Right cardiac atrium (tissue), 5 donors: ENCODE measurements around the gene SLC16A7. TPM values are rescaled to one million over a fixed set of nuclear protein-coding genes. Genes with fewer than 3 reads are reported as not detected.

Source experiments
- ATAC-seq, 2 donors: fragments of 200-7000 bp; cut with Tn5 transposase; one replicate each; pipeline versions ENCODE4 v1.8.0 to v1.9.1; 2020; ENCODE audit warnings: moderate library complexity in 2 of 2, mild to moderate bottlenecking in 1 of 2
- DNase-seq, 3 donors: peaks; one replicate each; pipeline ENCODE4 v3.0.0-alpha.2; 2020
- H3K27ac ChIP-seq: one replicate; pipeline ENCODE4 v1.5.1; 2013; ENCODE audit warnings: mild to moderate bottlenecking, low read length, control low read depth, moderate library complexity
- H3K27me3 ChIP-seq: one replicate; pipeline ENCODE4 v1.6.1; 2013; ENCODE audit not compliant: control insufficient read depth, insufficient read depth
- H3K4me1 ChIP-seq: one replicate; pipeline ENCODE4 v1.6.1; 2013; ENCODE audit warnings: low read length; ENCODE audit not compliant: control insufficient read depth, insufficient read depth
- H3K4me3 ChIP-seq: one replicate; pipeline ENCODE4 v1.5.1; 2013; ENCODE audit warnings: low read length, control low read depth
- H3K9me3 ChIP-seq: one replicate; pipeline ENCODE4 v1.6.1; 2013; ENCODE audit warnings: low read length; ENCODE audit not compliant: control insufficient read depth
- WGBS: extraction: QIAGEN DNeasy Blood & Tissue Kit; methylation state at CpG from one replicate; pipeline ENCODE4 v1.1.7; 2013; 5-methylcytosine and 5-hydroxymethylcytosine counted together
- intact Hi-C, 4 donors: fragments of 100-400 bp; cut with DNase I; formaldehyde crosslinking; loops; one replicate each; pipeline versions ENCODE4 v1.11.0 to v1.14.0; 2022 to 2023
- polyA plus RNA-seq: library from polyadenylated mRNA; stranded (reverse); fragments of 200-250 nt; gene quantifications from one replicate; pipeline ENCODE4 v1.2.3, GENCODE V29; 2013
- total RNA-seq, 4 donors: library from RNA; stranded (reverse); fragmentation: NEBNext Ultra II Directional; extraction: Animal tissue kit (Norgen Biotek cat#: 25700); gene quantifications; one replicate each; pipeline ENCODE4 v1.2.1, GENCODE V29; 2021
- donor health status: healthy with polysubstance abuse.
- donor health status: DM: no; HTN: yes; CAD: no.
- donor health status: DM: no; HTN: no; CAD: no.
- donor health status: DM: no; HTN: yes; CAD: no; lungs with severe emphysema.
- donor health status: DM: yes; HTN: yes; CAD: no.

Gene SLC16A7
- total and polyA plus RNA-seq, 5 donors, result 13.1 to 109 (median 81.0) TPM

DNA sequence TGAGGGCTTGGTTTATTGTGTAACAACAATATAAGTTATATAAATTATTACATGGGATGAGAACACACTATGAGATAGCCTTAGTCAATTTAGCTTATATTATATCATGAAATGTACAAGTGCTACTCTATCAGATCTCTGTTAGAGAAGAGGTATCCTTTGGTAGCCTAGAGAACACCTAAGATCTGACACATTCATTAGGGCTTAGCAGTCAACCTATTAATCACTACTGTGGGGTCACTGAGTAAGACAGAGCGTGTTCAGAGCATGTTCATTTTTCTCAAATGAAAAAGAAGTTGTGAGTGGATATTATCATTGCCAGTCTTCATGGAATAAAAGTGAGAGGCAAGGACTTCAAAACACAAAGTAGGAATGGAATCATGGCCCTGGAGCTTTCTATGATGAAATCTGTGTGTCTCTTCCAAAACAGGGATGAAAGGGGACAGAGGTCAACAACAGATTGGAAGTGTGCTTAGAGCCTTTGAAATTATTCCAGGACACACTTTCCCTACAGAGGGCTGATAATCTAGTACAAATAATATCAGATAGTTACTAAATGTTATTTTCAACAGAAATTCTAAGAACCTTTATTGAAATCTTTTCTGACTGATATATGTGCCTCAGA, 114.3 kb downstream of the SLC16A7 start:
- ATAC-seq (no peak), DNase-seq (no peak)
- 46% methylated on average over 1 of the region's 1 CpG for whole genome bisulfite sequencing
- Histone ChIP-seq H3K27ac (no peak overlapping the region), H3K27me3 (no peaks in the 10 kb centered on the region), H3K4me1 (peaks cover 1% of the 10 kb centered on the region), H3K4me3 (no peak overlapping the region), H3K9me3 (no peaks in the 10 kb centered on the region)
- intact Hi-C loops, result no loop called here

DNA sequence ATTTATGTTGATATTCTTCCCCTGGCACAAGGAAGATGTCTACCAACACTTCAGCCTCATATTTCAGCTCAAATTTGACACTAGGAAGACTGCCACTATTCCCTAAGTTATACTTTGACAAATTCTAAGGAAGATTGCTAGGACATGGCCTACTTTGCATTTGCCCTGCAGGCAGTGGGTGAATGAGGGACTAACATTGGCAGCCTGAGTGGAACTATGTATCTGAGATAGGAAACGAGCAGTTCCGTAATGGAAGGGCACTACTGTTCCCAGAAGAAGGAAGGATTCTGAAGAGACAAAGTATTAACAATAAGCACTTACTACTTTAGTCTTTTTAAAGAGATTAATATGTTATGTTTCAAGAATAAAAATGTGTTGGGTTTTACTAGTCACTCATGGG, 115.1 kb downstream of the SLC16A7 start:
- no peaks in the 10 kb centered on the region for H3K9me3 ChIP-seq
- 71% methylated on average over 2 of the region's 2 CpGs for WGBS
- H3K4me1 ChIP-seq, result peaks cover 1% of the 10 kb centered on the region
- DNase-seq (no peak), ATAC-seq (no peak)
- intact Hi-C loops, result no loop called here
- no peak overlapping the region for H3K27ac ChIP-seq
- no peaks in the 10 kb centered on the region for H3K27me3 ChIP-seq
- H3K4me3 ChIP-seq, result no peak overlapping the region

DNA sequence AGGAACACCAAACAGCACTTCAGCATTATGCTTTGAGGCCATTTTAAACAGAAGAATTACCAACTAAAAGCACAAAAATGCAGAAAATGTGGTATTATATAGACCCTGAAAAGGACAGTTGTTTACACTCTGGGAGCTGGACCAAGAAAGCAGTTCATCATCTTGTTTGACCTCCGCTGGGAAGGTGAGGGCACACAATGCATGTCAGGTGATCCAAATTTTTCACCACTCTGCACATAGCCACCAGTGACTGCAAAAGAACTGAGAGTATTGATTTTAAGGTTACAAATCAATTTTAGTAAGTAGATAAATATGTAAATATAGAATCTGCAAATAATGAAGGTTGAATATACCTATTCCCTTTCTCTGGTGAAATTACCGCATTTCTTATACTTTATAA, 119.6 kb downstream of the SLC16A7 start:
- no peak for DNase-seq
- Histone ChIP-seq H3K27ac (no peak overlapping the region), H3K9me3 (no peaks in the 10 kb centered on the region), H3K4me1 (no peaks in the 10 kb centered on the region), H3K4me3 (no peak overlapping the region), H3K27me3 (no peaks in the 10 kb centered on the region)
- ATAC-seq, result no peak
- intact Hi-C loops, result no loop called here
- WGBS, result 97% methylated on average over 2 of the region's 2 CpGs

DNA sequence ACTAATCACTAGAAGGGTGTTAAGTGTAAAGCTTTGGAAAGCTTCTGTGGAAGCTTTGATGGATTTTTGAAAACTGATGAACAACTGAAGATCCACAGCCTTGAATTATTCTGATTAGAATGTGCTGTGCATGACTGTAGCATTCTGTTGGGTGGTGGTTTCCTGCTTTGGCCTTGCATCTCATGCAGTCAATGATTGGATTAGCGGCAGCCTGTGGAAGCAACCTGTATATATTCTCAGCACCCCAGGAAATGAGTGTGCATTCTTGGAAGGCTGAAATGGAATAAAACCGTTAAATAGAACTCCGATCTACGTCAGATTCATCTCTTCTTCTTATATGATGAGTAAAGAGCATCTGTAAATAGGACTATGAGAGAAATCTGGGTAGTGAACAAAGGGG, 120.2 kb downstream of the SLC16A7 start:
- no peaks in the 10 kb centered on the region for H3K4me1 ChIP-seq
- ATAC-seq, result no peak

DNA sequence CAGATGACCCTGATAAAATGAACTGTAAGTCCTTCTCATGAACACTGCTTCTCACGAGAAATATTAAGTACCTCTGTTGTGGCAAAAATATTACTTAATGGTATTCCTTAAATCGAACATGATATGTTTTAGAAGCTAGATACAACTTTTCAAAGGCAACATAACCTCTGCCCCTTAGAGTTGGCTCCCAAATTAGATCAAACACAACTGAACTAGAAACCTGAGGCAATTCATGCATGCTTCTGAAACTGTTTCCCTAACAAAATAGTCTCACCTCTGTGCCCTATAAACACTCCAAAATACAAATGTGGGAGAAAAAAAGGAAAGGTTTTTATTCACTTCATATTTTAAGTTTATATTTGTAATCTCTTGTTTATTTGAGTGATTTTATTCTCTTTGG, 121.6 kb downstream of the SLC16A7 start:
- Histone ChIP-seq H3K4me3 (no peak overlapping the region), H3K4me1 (no peaks in the 10 kb centered on the region), H3K9me3 (no peaks in the 10 kb centered on the region), H3K27me3 (no peaks in the 10 kb centered on the region), H3K27ac (no peak overlapping the region)
- WGBS, result 54% methylated on average over 2 of the region's 2 CpGs
- intact Hi-C loops, result no loop called here
- no peak for ATAC-seq
- DNase-seq, result no peak

More for the DNA sequence above, 120.2 kb downstream of the SLC16A7 start:
- Histone ChIP-seq H3K4me3 (no peak overlapping the region), H3K27ac (no peak overlapping the region), H3K27me3 (no peaks in the 10 kb centered on the region), H3K9me3 (no peaks in the 10 kb centered on the region)
- 92% methylated on average over 4 of the region's 4 CpGs for WGBS
- DNase-seq, result no peak
- intact Hi-C loops, result no loop called here

DNA sequence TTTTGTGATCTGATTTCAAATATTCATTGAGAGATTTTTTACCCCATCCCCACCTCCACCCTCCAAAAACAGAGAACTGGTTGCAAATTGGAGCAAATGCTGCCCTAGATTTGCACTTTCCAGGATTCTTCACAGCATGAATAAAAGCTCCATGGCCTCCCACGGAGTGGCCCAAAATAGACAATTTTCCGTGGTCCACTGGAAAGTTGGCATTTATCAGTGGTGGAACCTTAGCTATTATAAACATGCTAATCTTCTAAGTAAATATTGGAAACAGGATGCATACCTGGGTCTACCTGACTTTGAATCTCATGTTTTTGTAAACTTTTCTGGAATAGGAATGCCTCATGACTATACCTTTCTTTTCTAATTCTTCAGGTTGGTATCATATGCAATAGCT, 123.9 kb downstream of the SLC16A7 start:
- ATAC-seq, result no peak

DNA sequence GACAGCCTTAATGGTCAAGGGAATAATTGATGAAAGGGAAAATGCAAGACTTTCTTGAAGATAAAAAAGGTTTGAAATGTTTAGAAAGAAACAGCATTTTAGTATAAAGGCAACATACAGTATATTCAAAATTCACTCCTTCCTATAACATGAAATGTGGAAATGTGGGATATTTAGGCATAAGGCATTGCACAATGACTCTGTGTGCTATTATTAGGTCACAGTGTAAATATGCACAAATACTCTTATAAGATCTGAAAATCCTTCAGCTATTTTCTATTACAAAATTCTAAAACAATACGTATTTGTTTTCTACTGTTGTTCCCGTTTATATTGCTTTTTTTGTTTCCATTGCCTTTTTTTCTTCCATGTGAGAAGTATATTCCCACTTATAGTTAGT, 127.7 kb downstream of the SLC16A7 start:
- Histone ChIP-seq H3K4me3 (no peak overlapping the region), H3K27ac (no peak overlapping the region), H3K27me3 (no peaks in the 10 kb centered on the region), H3K9me3 (no peaks in the 10 kb centered on the region), H3K4me1 (no peaks in the 10 kb centered on the region)
- DNase-seq (no peak), ATAC-seq (no peak)
- 89% methylated on average over 2 of the region's 2 CpGs for WGBS
- intact Hi-C loops, result no loop called here

More for the DNA sequence above, 123.9 kb downstream of the SLC16A7 start:
- WGBS, result 51% methylated on average over 2 of the region's 2 CpGs
- intact Hi-C loops, result no loop called here
- no peak overlapping the region for H3K4me3 ChIP-seq
- H3K9me3 ChIP-seq, result no peaks in the 10 kb centered on the region
- H3K4me1 ChIP-seq, result no peaks in the 10 kb centered on the region
- no peak overlapping the region for H3K27ac ChIP-seq
- no peaks in the 10 kb centered on the region for H3K27me3 ChIP-seq
- no peak for DNase-seq

GRCh38 chr12:59724011-59724695, 128.3 kb downstream of the SLC16A7 start:
- intact Hi-C loops, result no loop called here
- Histone ChIP-seq H3K4me3 (no peak overlapping the region), H3K27ac (no peak overlapping the region), H3K4me1 (no peaks in the 10 kb centered on the region), H3K9me3 (no peaks in the 10 kb centered on the region), H3K27me3 (no peaks in the 10 kb centered on the region)
- WGBS, result 94% methylated on average over 2 of the region's 2 CpGs
- ATAC-seq, result no peak
- no peak for DNase-seq

DNA sequence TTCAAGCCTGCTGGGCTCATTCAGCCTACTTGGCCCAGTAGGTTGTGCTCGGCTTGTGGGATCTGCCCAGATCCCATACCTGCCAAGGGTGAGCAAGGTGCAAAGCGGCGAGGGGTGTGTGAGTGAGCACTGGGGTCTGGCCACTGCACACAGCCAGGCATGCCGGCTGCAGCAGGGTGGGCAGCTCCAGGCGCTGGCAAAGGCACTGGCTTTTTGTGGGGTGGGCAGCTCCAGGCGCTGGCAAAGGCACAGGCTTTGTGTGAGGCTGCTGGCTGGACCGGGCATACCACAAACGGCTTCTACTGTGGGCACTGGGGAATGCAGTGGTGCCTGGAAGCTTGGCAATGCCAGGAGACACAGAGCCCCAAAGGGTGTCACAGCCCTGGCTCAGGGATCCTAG, 137.4 kb downstream of the SLC16A7 start:
- WGBS, result 95% methylated on average over 8 of the region's 8 CpGs
- ATAC-seq, result peak in 1 of 2 donors; percentile 21
- Histone ChIP-seq H3K27me3 (no peaks in the 10 kb centered on the region), H3K4me1 (peaks cover 6% of the 10 kb centered on the region), H3K9me3 (no peaks in the 10 kb centered on the region), H3K27ac (no peak overlapping the region), H3K4me3 (no peak overlapping the region)
- intact Hi-C loops, result no loop called here
- no peak for DNase-seq

- no peaks in the 10 kb centered on the region for H3K9me3 ChIP-seq
- WGBS, result 84% methylated on average over 1 of the region's 1 CpG
- no peak overlapping the region for H3K4me3 ChIP-seq
- no peaks in the 10 kb centered on the region for H3K27me3 ChIP-seq
- no peak overlapping the region for H3K27ac ChIP-seq
- H3K4me1 ChIP-seq, result peaks cover 6% of the 10 kb centered on the region
- DNase-seq (no peak), ATAC-seq (no peak)
- intact Hi-C loops, result no loop called here
Measured at GRCh38 chr12:59734371-59734770, 138.5 kb downstream of the SLC16A7 start.

DNA sequence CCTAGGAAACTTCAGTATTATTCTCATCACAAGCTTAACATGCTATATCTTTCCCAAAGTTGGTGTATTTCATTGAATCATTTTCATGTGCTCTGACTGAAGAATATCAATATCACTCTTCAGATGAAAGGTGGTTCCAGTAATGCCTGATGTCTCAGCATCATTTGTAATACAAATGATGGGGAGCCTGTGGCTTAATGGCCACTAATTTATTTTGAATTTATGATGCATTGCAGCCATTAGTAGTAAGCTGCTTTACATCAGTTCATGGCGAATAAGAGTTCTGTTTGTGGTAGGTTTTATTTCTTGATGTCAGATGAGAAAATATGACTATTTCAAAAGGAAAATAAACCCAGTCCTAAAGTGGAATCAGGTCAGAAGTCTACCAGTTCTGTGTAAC, 139.4 kb downstream of the SLC16A7 start:
- intact Hi-C loops, result no loop called here
- H3K4me1 ChIP-seq, result peaks cover 6% of the 10 kb centered on the region
- WGBS, result 94% methylated on average over 1 of the region's 1 CpG

More for the DNA sequence above, 139.4 kb downstream of the SLC16A7 start:
- no peaks in the 10 kb centered on the region for H3K9me3 ChIP-seq
- DNase-seq (no peak), ATAC-seq (no peak)
- no peak overlapping the region for H3K4me3 ChIP-seq
- no peaks in the 10 kb centered on the region for H3K27me3 ChIP-seq
- no peak overlapping the region for H3K27ac ChIP-seq
